Measurements from ENCODE around the gene CCDC97.

The CCDC97 gene

GRCh38 chr19:41298348-41298964 is 11.5 kb upstream of the CCDC97 start:
- DNase-seq (ENCODE audit: low spot score) = no peak

DNA sequence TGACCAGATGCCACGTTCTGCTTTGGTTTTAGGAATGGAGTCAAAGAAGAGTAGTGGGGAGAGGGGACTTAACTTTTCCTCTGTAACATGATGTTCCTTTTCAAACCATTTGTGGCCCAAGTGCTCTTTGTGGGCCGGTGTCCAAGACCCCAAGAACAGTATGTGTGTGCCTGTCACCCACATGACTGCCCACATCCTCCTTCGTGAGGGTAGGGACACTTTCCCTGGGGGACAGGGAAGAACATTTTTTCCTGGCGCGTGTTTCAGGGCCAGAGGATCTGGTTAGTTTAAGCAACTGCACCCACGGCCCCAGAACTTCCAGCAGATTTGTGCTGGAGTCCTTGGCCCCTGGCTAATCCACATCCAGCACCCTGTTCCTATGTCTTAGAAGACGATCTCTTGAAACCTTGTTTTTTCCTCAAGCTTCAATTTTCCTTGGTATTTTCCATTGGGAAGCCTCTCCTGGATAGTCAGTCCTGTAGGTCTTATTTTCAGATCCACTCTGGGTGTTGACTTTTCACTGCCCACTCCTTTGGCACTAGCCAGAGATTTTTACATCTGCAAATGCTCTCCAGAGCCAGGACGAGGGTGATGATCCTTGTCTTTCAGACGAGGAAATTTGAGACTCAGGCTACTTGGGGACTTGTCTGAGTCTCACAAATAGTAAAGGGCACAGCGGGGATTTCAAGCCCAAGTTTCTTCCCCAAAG is 10.8 kb upstream of the CCDC97 start:
- no peak for DNase-seq (ENCODE audit: low spot score)

DNA sequence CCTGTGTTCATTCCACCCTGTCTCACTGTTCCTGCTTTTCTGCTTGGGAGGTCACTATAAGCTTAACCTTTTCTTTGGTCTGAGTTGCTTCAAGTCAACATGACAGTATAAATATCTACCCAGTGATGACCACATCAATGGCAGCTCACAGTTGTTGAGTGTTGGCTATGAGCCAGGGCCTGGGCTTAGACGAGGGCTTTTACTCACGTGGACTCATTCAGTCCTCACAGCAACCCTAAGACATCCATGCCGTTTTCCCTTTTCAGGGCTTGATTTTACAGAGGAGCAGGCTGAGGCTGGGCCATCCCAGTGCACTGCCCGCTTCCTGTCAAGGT is 10.2 kb upstream of the CCDC97 start:
- no peak for DNase-seq (ENCODE audit: low spot score)

DNA sequence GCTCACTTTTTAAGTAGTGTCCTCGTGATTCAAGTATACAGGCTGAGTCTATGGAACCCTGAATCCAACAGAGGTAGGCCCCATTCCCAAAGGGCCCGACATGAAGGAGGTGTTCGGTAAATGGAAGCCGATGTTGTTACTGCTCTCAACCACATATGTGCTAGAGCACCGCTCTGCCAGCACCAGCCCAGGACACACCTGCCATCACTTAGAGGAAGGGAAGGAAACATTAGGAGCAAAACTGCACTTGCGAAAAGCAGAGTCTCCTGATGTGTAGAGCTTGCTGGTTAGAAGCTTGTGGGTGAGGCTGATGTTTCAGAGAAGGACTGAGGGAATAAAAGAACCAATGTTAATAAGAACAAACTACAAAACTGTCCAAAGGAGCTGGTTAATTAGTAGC is 9.4 kb upstream of the CCDC97 start:
- DNase-seq (ENCODE audit: low spot score) = no peak

GRCh38 chr19:41302624-41303351 is 7.2 kb upstream of the CCDC97 start:
- DNase-seq (ENCODE audit: low spot score) = no peak

DNA sequence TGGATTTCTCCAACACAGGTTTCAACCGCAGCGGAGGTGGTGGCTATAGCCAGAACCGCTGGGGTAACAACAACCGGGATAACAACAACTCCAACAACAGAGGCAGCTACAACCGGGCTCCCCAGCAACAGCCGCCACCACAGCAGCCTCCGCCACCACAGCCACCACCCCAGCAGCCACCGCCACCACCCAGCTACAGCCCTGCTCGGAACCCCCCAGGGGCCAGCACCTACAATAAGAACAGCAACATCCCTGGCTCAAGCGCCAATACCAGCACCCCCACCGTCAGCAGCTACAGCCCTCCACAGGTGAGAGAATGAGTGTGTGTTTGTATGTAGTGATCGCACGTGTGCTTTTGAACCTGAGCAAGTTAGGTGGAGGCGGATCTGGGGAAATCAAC is 6.0 kb upstream of the CCDC97 start:
- DNase-seq (ENCODE audit: low spot score) = no peak

DNA sequence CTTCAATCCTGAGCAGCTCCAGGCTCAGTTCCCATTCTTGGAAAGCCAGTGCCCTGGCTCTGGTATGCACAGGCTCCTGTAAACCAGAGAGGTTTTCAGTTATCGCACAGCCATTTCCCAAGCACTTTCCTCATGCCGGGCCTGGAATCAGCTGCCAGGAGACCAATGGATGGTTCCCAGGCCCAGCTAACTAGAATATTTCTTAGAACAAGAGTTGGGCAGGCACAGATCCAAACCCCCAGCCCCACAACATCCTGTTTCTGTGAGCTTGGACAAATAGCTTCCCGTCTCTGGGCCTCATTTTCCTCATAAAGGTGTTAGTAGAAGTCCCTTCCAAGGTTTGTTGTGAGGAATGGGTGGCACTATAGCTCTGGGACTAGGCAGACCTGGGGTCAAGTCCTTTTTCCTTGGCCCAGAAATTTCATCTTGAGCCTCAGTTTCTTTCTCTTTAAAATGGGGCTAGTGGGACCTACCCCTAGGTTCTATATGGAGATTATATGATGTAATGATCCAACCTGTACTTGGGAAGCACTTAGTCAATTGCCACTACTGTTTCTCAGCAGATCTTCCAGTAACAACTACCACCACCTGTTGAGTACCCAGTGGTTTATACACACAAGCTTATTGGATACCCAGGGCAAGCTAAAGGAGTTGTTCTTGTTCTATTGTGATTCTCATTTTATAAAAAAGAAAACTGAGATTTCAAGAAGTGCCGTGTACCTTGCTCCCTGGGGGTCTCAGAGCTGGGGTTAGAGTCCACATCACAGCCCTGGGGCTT is 5.1 kb upstream of the CCDC97 start:
- DNase-seq (ENCODE audit: low spot score) = no peak

GRCh38 chr19:41305927-41306793 is 3.8 kb upstream of the CCDC97 start:
- no peak for DNase-seq (ENCODE audit: low spot score)

- DNase-seq (ENCODE audit: low spot score) = no peak
These were observed 2.7 kb upstream of the CCDC97 start for GRCh38 chr19:41307090-41307875.

DNA sequence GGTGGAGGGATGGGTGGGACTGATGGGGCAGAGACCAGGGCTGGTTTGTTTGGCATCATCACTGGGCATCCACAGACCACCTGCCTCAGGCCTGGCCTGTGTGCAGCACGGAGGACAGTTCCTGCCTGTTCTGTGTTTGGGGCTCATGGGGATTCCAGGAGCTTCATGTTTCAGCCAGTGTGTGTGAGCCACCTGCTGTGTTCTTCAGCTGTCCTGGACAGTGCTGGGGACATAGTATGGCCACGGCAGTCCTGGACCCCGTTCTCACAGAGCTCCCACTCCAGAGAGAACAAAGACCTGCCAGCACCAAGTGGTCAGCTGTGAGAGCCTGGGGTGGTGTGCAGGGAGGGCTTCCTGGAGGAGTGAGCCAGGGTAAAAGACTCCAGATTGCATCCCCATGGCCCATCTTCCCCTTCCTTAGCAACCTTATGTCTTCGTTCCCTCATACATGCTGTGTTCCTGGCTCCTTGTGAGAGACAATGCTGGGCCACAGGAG is 2.0 kb upstream of the CCDC97 start:
- no peak for DNase-seq (ENCODE audit: low spot score)

DNA sequence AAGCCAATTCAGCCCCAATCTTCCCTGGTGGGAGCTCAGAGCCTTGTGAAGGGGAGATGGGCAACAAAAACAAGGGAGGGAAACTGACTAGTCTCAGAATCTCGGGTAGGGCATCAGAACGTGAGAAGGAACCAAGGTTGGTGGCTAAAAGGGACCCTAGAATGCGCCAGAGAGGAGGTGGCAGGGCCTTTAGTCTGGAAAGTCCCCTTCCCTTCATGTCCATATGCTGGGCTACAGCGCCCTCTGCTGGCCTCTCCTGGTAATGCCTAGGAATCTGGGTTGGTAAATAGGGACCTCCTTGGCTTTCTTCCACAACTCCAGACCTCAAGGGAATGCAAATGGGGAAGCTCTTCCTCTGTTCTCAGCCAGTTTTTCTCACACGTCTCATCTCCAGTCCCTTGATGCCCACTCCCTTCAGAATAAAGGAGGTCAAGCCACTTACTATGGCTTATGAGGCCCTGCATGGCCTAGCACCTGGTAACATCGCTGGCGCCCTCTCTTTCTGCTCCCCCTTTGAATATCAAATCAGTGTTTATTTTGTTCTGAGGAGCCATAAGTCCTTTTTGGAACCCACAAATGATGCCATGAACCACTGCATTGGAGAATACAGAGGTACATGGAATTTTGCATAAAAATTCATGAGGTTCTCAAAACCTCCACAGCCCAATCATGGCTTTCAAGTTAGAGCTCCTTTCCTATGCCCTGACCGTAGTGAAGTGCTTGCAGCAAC is 1.4 kb upstream of the CCDC97 start:
- peak; percentile 85 for DNase-seq (ENCODE audit: low spot score)

DNA sequence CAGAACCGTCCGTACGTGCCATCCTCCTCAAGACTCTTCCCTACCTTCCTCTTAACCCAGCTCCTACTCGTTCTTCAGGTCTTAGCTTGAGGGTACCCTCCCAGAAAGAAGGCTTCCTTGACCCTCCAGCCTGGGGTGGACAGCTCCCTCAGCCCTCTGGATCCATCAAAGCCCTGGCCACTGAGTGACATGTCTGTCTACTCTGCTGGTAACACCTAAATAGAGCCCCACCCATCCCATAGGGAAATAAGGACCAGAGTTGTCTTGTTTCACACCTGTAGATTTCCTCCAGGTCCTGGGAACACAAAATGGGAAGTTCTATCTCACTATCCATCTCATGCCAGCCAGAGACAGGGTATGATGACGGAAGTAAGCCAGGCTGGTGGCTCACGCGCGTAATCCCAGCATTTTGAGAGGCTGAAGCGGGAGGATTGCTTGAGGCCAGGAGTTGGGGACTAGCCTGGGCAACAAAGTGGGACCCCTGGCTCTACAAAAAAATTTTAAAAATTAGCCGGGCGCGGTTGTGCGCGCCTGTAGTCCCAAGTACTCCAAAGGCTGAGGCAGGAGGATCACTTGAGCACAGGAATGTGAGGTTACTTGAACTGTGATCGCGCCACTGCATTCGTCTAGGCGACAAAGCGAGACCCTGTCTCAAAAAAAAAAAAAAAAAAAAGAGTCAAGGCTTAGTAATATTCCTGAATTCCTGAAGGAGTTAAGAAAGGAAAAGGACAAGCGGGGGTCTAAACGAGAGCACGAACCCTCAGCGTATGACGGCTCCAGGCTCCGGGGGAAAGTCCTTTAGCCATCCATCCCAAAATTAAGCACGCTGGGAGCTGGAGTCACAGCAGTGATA is 566 bp upstream of the CCDC97 start:
- DNase-seq (ENCODE audit: low spot score) = no peak

DNA sequence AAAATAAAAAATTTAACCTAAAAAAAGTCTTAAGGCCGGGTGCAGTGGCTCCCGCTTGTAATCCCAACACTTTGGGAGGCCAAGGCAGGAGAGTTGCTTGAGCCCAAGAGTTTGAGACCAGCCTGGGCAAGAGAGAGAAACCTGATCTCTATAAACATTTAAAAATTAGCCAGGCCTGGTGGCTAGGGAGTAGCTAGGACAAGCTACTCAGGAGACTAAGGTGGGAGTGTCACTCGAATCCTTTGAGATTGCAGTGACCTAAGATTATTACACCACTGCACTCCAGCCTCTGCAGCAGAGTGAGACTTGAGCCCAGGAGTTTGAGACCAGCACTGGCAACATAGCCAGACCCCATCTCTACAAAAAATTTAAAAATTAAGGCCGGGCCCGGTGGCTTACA is 1.1 kb downstream of the CCDC97 start:
- DNase-seq (ENCODE audit: low spot score) = no peak

- no peak for DNase-seq (ENCODE audit: low spot score)
These were observed 1.6 kb downstream of the CCDC97 start for GRCh38 chr19:41311613-41312012.

GRCh38 chr19:41316306-41316920 is 6.4 kb downstream of the CCDC97 start:
- DNase-seq (ENCODE audit: low spot score) = no peak

- DNase-seq (ENCODE audit: low spot score) = no peak
These were observed 8.9 kb downstream of the CCDC97 start for GRCh38 chr19:41318696-41319499.

GRCh38 chr19:41319500-41320184 is 9.7 kb downstream of the CCDC97 start:
- DNase-seq (ENCODE audit: low spot score) = no peak
